Memory B cell (primary cell): ENCODE data around the gene METAP2.

Source experiments
- ATAC-seq: fragments of 150-1000 bp; cut with Tn5 transposase; 2 replicates; pipeline ENCODE4 v1.10.0; 2021; ENCODE audit warnings: low read depth, mild to moderate bottlenecking, moderate library complexity
- DNase-seq, 2 donors: peaks; one replicate each; pipeline ENCODE4 v3.0.0; 2022; ENCODE audit warnings: low spot score in 2 of 2
- H3K27ac Mint-ChIP-seq: one replicate; pipeline ENCODE4 v1.8.0; 2022; ENCODE audit warnings: mild to moderate bottlenecking, moderate library complexity, mixed read lengths
- H3K27me3 Mint-ChIP-seq: one replicate; pipeline ENCODE4 v1.8.0; 2022; ENCODE audit warnings: mixed read lengths
- H3K36me3 Mint-ChIP-seq: one replicate; pipeline ENCODE4 v1.8.0; 2022; ENCODE audit warnings: mild to moderate bottlenecking, mixed read lengths
- H3K4me1 Mint-ChIP-seq: one replicate; pipeline ENCODE4 v1.8.0; 2022; ENCODE audit warnings: mixed read lengths
- H3K4me3 Mint-ChIP-seq: one replicate; pipeline ENCODE4 v1.8.0; 2022; ENCODE audit warnings: mild to moderate bottlenecking, moderate library complexity, mixed read lengths
- H3K9me3 Mint-ChIP-seq: one replicate; pipeline ENCODE4 v1.8.0; 2022; ENCODE audit warnings: mixed read lengths

Gene METAP2

DNA sequence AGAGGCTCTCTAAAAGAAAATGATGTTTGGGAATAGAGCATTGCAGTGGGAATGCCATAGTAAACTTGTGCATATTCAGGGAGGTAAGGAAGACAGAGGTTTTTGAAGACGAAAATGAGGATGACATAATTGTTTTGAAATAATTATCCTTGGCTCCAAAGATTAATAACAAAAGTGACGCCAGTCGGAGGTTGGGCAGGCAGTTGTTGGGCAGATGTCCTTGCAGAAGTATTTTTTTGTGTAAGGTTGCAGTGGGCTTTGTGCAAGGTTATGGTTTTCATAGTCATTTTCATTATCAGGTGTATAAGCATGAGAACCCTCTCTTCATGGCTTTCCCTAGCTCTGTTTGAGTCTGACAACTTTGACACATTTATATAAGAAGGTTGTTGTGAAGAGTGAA lies 35.3 kb downstream of the METAP2 start:
- peak overlapping the region; percentile 15 for H3K27ac Mint-ChIP-seq
- H3K36me3 Mint-ChIP-seq = peaks cover 43% of the 10 kb centered on the region
- no peak for DNase-seq

GRCh38 chr12:95511977-95512376 lies 38.0 kb downstream of the METAP2 start:
- Mint-ChIP-seq H3K4me1 (no peaks in the 10 kb centered on the region), H3K36me3 (peaks cover 31% of the 10 kb centered on the region), H3K4me3 (no peak overlapping the region), H3K9me3 (no peaks in the 10 kb centered on the region), H3K27me3 (no peaks in the 10 kb centered on the region), H3K27ac (no peak overlapping the region)
- no peak for DNase-seq
- no peak for ATAC-seq

More for the DNA sequence above, 35.3 kb downstream of the METAP2 start:
- H3K27me3 Mint-ChIP-seq = no peaks in the 10 kb centered on the region
- no peak for ATAC-seq
- H3K4me1 Mint-ChIP-seq = peaks cover 4% of the 10 kb centered on the region
- H3K9me3 Mint-ChIP-seq = no peaks in the 10 kb centered on the region
- no peak overlapping the region for H3K4me3 Mint-ChIP-seq

DNA sequence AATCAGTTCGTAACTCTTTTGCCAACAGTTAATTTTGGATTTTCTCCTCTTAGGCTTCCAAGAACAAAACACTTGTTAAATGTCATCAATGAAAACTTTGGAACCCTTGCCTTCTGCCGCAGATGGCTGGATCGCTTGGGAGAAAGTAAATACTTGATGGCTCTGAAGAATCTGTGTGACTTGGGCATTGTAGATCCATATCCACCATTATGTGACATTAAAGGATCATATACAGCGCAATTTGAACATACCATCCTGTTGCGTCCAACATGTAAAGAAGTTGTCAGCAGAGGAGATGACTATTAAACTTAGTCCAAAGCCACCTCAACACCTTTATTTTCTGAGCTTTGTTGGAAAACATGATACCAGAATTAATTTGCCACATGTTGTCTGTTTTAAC lies 39.6 kb downstream of the METAP2 start:
- peaks cover 26% of the 10 kb centered on the region for H3K36me3 Mint-ChIP-seq
- no peak overlapping the region for H3K27ac Mint-ChIP-seq
- H3K4me3 Mint-ChIP-seq = no peak overlapping the region
- no peaks in the 10 kb centered on the region for H3K9me3 Mint-ChIP-seq
- DNase-seq (no peak), ATAC-seq (no peak)
- no peaks in the 10 kb centered on the region for H3K4me1 Mint-ChIP-seq
- no peaks in the 10 kb centered on the region for H3K27me3 Mint-ChIP-seq

DNA sequence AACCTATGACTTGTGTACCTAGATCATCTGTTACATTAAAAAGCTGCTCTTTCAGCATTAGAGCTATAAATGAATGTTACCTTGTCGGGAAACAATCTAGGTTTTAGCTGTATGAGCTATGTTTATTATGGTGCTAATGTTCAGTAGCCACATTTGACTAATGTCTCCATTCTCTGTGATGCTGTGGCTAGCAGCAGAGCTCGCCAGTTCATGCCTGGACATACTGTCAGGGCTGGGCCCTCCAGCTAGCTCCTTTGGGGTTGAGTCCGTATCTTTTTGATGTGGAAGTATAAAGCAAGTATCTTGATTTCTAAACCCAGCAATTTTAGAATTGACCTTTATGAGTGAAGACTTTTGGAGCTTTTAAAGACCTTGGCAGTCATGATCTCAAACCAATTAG lies 41.2 kb downstream of the METAP2 start:
- peaks cover 3% of the 10 kb centered on the region for H3K4me1 Mint-ChIP-seq
- ATAC-seq (no peak), DNase-seq (no peak)
- H3K36me3 Mint-ChIP-seq = peaks cover 19% of the 10 kb centered on the region
- H3K27me3 Mint-ChIP-seq = no peaks in the 10 kb centered on the region
- no peaks in the 10 kb centered on the region for H3K9me3 Mint-ChIP-seq
- H3K4me3 Mint-ChIP-seq = no peak overlapping the region
- H3K27ac Mint-ChIP-seq = peak overlapping the region; percentile 20

- Mint-ChIP-seq H3K4me1 (peaks cover 3% of the 10 kb centered on the region), H3K9me3 (no peaks in the 10 kb centered on the region), H3K27me3 (no peaks in the 10 kb centered on the region), H3K27ac (no peak overlapping the region), H3K36me3 (peaks cover 19% of the 10 kb centered on the region), H3K4me3 (no peak overlapping the region)
- no peak for ATAC-seq
- DNase-seq = no peak
These were observed 42.8 kb downstream of the METAP2 start for GRCh38 chr12:95516757-95517156.

- Mint-ChIP-seq H3K27ac (no peak overlapping the region), H3K4me3 (no peak overlapping the region), H3K36me3 (peaks cover 21% of the 10 kb centered on the region), H3K4me1 (peaks cover 3% of the 10 kb centered on the region), H3K9me3 (no peaks in the 10 kb centered on the region), H3K27me3 (no peaks in the 10 kb centered on the region)
- ATAC-seq (no peak), DNase-seq (no peak)
These were observed 43.3 kb downstream of the METAP2 start for GRCh38 chr12:95517246-95517645.

DNA sequence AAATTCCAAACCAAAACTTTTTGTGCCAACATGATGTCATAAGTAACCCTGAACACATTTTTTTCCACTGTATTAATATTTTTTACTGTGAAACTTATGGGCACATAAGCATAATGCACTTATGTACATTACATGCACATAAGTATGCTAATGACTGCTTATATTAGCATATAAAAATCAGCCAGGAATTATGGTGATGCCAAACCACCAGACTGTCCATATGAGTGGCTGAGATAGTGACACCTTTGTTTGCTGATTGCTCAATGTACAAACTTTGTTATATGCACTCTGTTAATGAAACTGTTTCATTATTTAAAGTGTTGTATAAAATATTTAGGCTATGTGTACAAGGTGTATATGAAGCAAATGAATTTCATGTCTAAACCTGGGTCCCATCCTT lies 45.0 kb downstream of the METAP2 start:
- Mint-ChIP-seq H3K27me3 (no peaks in the 10 kb centered on the region), H3K9me3 (no peaks in the 10 kb centered on the region), H3K27ac (no peak overlapping the region), H3K4me1 (peaks cover 3% of the 10 kb centered on the region), H3K36me3 (peaks cover 12% of the 10 kb centered on the region), H3K4me3 (no peak overlapping the region)
- no peak for DNase-seq
- no peak for ATAC-seq

GRCh38 chr12:95520816-95521215 lies 46.9 kb downstream of the METAP2 start:
- Mint-ChIP-seq H3K4me3 (no peak overlapping the region), H3K27me3 (no peaks in the 10 kb centered on the region), H3K9me3 (no peaks in the 10 kb centered on the region), H3K27ac (no peak overlapping the region), H3K4me1 (peaks cover 3% of the 10 kb centered on the region), H3K36me3 (peaks cover 11% of the 10 kb centered on the region)
- DNase-seq (no peak), ATAC-seq (no peak)

DNA sequence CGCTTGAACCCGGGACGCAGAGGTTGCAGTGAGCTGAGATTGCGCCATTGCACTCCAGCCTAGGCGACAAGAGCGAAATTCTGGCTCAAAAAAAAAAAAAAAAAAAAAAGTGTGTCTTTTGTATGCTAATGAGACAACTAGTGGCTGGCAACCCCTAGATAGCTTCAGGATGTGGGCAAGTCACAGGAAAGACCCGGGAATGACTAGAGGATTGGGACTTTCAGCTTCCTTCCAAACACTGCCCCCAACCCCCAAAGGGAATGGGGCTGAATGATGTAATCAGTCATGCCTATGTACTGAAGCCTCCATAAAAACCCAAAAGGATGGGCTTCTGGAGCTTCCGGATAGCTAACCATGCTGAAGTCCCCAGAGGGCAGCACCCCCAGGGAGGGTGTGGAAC lies 48.7 kb downstream of the METAP2 start:
- no peak overlapping the region for H3K4me3 Mint-ChIP-seq
- DNase-seq = no peak
- no peak overlapping the region for H3K27ac Mint-ChIP-seq
- peaks cover 11% of the 10 kb centered on the region for H3K36me3 Mint-ChIP-seq
- no peak for ATAC-seq
- H3K9me3 Mint-ChIP-seq = no peaks in the 10 kb centered on the region
- H3K27me3 Mint-ChIP-seq = no peaks in the 10 kb centered on the region
- peaks cover 3% of the 10 kb centered on the region for H3K4me1 Mint-ChIP-seq

- Mint-ChIP-seq H3K27ac (no peak overlapping the region), H3K27me3 (no peaks in the 10 kb centered on the region), H3K4me1 (no peaks in the 10 kb centered on the region), H3K4me3 (no peak overlapping the region), H3K9me3 (no peaks in the 10 kb centered on the region), H3K36me3 (peaks cover 4% of the 10 kb centered on the region)
- ATAC-seq = no peak
- no peak for DNase-seq
These were observed 54.5 kb downstream of the METAP2 start for GRCh38 chr12:95528431-95528830.

DNA sequence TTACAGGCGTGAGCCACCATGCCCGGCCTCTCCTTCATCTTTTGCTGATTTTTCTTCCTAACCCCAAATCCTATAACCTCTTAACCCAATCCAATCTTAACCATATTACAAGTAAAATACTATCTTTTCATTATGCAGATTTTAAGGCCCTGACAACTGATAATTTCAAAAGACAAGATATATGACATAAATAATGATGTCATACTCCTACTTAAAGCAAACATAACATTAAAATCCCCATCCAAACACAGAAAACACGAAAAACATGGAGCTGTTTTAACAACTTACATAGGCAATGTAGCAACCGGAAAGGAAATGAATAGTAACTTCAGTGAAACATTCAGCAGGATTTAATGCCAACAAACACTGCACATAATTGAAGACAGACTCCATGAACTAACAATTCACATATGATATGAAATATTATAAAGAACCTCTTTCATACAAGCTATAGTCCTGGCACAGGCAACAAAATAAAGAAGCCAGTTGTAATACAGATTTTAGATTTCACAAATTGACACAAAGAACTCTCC lies 55.8 kb downstream of the METAP2 start:
- Mint-ChIP-seq H3K27ac (no peak overlapping the region), H3K4me3 (no peak overlapping the region), H3K4me1 (peaks cover 3% of the 10 kb centered on the region), H3K27me3 (no peaks in the 10 kb centered on the region), H3K9me3 (no peaks in the 10 kb centered on the region), H3K36me3 (peaks cover 5% of the 10 kb centered on the region)
- ATAC-seq = no peak
- no peak for DNase-seq

- peaks cover 5% of the 10 kb centered on the region for H3K36me3 Mint-ChIP-seq
- H3K27me3 Mint-ChIP-seq = no peaks in the 10 kb centered on the region
- no peaks in the 10 kb centered on the region for H3K9me3 Mint-ChIP-seq
- ATAC-seq (no peak), DNase-seq (no peak)
- H3K4me3 Mint-ChIP-seq = no peak overlapping the region
- H3K27ac Mint-ChIP-seq = no peak overlapping the region
- peaks cover 3% of the 10 kb centered on the region for H3K4me1 Mint-ChIP-seq
These were observed 58.9 kb downstream of the METAP2 start for GRCh38 chr12:95532851-95533250.

- Mint-ChIP-seq H3K9me3 (no peaks in the 10 kb centered on the region), H3K27me3 (no peaks in the 10 kb centered on the region), H3K4me1 (peaks cover 3% of the 10 kb centered on the region), H3K27ac (no peak overlapping the region), H3K4me3 (no peak overlapping the region), H3K36me3 (peaks cover 3% of the 10 kb centered on the region)
- no peak for DNase-seq
- no peak for ATAC-seq
These were observed 60.0 kb downstream of the METAP2 start for GRCh38 chr12:95533985-95534384.

DNA sequence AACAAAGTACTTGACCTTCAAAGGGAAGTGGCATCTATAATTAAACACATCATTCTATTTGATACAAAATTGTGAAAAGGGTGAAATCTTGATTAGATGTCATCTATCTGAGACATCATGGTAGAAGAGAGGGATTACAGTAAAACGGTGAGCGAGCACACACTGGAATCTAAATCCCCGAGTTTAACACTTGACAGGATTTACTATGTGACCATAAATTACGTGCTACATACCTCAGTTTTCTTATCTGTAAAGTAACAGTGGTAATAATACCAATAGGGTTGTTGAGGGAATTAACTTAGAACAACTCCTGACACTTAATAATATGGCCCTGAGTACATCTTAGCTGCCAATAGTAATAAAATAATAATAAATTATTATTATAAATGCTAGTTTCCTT lies 64.1 kb downstream of the METAP2 start:
- no peak overlapping the region for H3K27ac Mint-ChIP-seq
- no peak for DNase-seq
- H3K4me1 Mint-ChIP-seq = peaks cover 3% of the 10 kb centered on the region
- H3K9me3 Mint-ChIP-seq = no peaks in the 10 kb centered on the region
- H3K36me3 Mint-ChIP-seq = peaks cover 2% of the 10 kb centered on the region
- no peak for ATAC-seq
- H3K4me3 Mint-ChIP-seq = no peak overlapping the region
- H3K27me3 Mint-ChIP-seq = no peaks in the 10 kb centered on the region

GRCh38 chr12:95538656-95539055 lies 64.7 kb downstream of the METAP2 start:
- no peak for ATAC-seq
- no peak overlapping the region for H3K4me3 Mint-ChIP-seq
- H3K36me3 Mint-ChIP-seq = peaks cover 2% of the 10 kb centered on the region
- DNase-seq = no peak
- no peaks in the 10 kb centered on the region for H3K9me3 Mint-ChIP-seq
- no peaks in the 10 kb centered on the region for H3K27me3 Mint-ChIP-seq
- peaks cover 3% of the 10 kb centered on the region for H3K4me1 Mint-ChIP-seq
- no peak overlapping the region for H3K27ac Mint-ChIP-seq
